ENCODE data around the gene A1BG. TPM values are rescaled to one million over a fixed set of nuclear protein-coding genes. Genes with fewer than 3 reads are reported as not detected.

Gene A1BG
- total and polyA plus RNA-seq, 2 of the 8 experiments (the other 6 are each of a cell fraction or from before 2014, with no cell fraction given) = 20.8 to 69.6 TPM

DNA sequence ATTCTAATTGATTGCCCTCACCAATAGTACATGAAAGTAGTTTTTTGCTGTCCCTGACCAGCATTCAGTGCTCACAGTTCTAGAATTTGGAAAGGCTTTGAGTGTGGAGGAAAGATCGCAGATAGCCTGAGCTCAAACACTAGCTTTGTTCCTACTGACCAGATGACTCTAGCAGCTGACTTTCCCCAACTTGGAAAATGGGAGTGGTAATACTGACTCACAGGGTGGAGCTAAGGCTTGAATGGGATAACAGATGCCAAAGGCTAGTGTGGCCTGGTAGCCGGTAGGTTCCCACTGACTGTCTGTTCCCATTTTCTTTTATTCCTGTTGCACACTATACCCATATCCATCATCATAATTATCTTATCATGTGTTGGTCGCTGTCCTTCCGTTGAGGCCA, 22.8 kb downstream of the A1BG start (continued):
- TF ChIP-seq SIX5 (IDR thresholded peaks at IDR 0.05; ENCODE audit: low read depth, low read length) (no peak), CREB1 (IDR thresholded peaks at IDR 0.05) (no peak), EGR1 (IDR thresholded peaks at IDR 0.05; ENCODE audit: borderline replicate concordance, low read depth, low read length) (no peak), NANOG (IDR thresholded peaks at IDR 0.05; ENCODE audit: insufficient read depth, low read depth, low read length, poor library complexity, severe bottlenecking) (no peak), SIN3A (conservative IDR thresholded peaks at IDR 0.05 in 1 of 2, IDR thresholded peaks at IDR 0.05 in 1 of 2; ENCODE audit: low read depth in 1 of 2, low read length in 2 of 2) (no peak), TAF7 (optimal IDR thresholded peaks at IDR 0.05; ENCODE audit: borderline replicate concordance, low read depth, low read length) (no peak)
- TF ChIP-seq, protein P1, sequence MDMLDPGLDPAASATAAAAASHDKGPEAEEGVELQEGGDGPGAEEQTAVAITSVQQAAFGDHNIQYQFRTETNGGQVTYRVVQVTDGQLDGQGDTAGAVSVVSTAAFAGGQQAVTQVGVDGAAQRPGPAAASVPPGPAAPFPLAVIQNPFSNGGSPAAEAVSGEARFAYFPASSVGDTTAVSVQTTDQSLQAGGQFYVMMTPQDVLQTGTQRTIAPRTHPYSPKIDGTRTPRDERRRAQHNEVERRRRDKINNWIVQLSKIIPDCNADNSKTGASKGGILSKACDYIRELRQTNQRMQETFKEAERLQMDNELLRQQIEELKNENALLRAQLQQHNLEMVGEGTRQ (IDR thresholded peaks at IDR 0.05; ENCODE audit: low read length) = no peak
